Effector memory CD4-positive, alpha-beta T cell (primary cell): Measurements from ENCODE around the gene FLYWCH1.

Source experiments
- DNase-seq, 3 donors: peaks; one replicate each; pipeline ENCODE4 v3.0.0-alpha.2; 2020
- H3K27ac ChIP-seq: 2 replicates; pipeline ENCODE4 v1.7.0; 2013; ENCODE audit warnings: mild to moderate bottlenecking, low read length, moderate library complexity; ENCODE audit not compliant: insufficient read depth, poor library complexity, severe bottlenecking
- H3K27me3 ChIP-seq: replicated peaks from 2 replicates; pipeline ENCODE4 v1.7.0; 2013; ENCODE audit warnings: mild to moderate bottlenecking, low read length; ENCODE audit not compliant: insufficient read depth, control insufficient read depth, poor library complexity, severe bottlenecking
- H3K36me3 ChIP-seq: 2 replicates; pipeline ENCODE4 v1.7.0; 2013; ENCODE audit warnings: mild to moderate bottlenecking, low read length, moderate library complexity; ENCODE audit not compliant: control insufficient read depth, insufficient read depth
- H3K4me1 ChIP-seq: 2 replicates; pipeline ENCODE4 v1.7.0; 2013; ENCODE audit warnings: low read length, mild to moderate bottlenecking; ENCODE audit not compliant: control insufficient read depth, insufficient read depth, poor library complexity, severe bottlenecking
- H3K4me3 ChIP-seq: 2 replicates; pipeline ENCODE4 v1.7.0; 2013; ENCODE audit warnings: low read length, low read depth, mild to moderate bottlenecking; ENCODE audit not compliant: insufficient read depth, poor library complexity, severe bottlenecking
- H3K9me3 ChIP-seq: 2 replicates; pipeline ENCODE4 v1.7.0; 2013; ENCODE audit warnings: mild to moderate bottlenecking, low read length, moderate library complexity; ENCODE audit not compliant: control insufficient read depth
- total RNA-seq, 3 donors: gene quantifications; one replicate each; lab custom pipeline; 2026; lab: John Stamatoyannopoulos, UW

FLYWCH1 gene
- 103 to 143 (median 105) reads per million in 3 donors for total RNA-seq

- DNase-seq: peak; percentile 94 to 95 (median 95)
- Histone ChIP-seq H3K4me1 (peaks cover 13% of the 10 kb centered on the region), H3K27me3 (no peaks in the 10 kb centered on the region), H3K27ac (peak within 1 kb of the TSS; percentile 78), H3K4me3 (peak within 1 kb of the TSS; percentile 72), H3K36me3 (peaks cover 8% of the 10 kb centered on the region), H3K9me3 (no peaks in the 10 kb centered on the region)
Measured at GRCh38 chr16:2911638-2912329, at the start of gene FLYWCH1. Gene FLYWCH1, plus strand, starts transcription at chr16:2911931. Its CDS starts 17,755 bp downstream, at chr16:2929686.

- Histone ChIP-seq H3K9me3 (no peaks in the 10 kb centered on the region), H3K4me3 (no peak overlapping the region), H3K27me3 (no peaks in the 10 kb centered on the region), H3K4me1 (peaks cover 13% of the 10 kb centered on the region), H3K36me3 (no peaks in the 10 kb centered on the region), H3K27ac (no peak overlapping the region)
- no peak for DNase-seq
Measured at GRCh38 chr16:2865651-2866050, 46.1 kb upstream of the FLYWCH1 start.

GRCh38 chr16:2866431-2866830 is 45.3 kb upstream of the FLYWCH1 start:
- Histone ChIP-seq H3K27ac (no peak overlapping the region), H3K36me3 (no peaks in the 10 kb centered on the region), H3K9me3 (no peaks in the 10 kb centered on the region), H3K4me1 (peaks cover 13% of the 10 kb centered on the region), H3K27me3 (no peaks in the 10 kb centered on the region), H3K4me3 (no peak overlapping the region)
- no peak for DNase-seq

GRCh38 chr16:2867661-2867986 is 44.1 kb upstream of the FLYWCH1 start:
- peaks cover 13% of the 10 kb centered on the region for H3K4me1 ChIP-seq
- H3K4me3 ChIP-seq: peak overlapping the region; percentile 72
- H3K27ac ChIP-seq: peak overlapping the region; percentile 80
- DNase-seq: no peak
- no peaks in the 10 kb centered on the region for H3K9me3 ChIP-seq
- H3K36me3 ChIP-seq: no peaks in the 10 kb centered on the region
- H3K27me3 ChIP-seq: no peaks in the 10 kb centered on the region

- peak overlapping the region; percentile 80 for H3K27ac ChIP-seq
- no peaks in the 10 kb centered on the region for H3K9me3 ChIP-seq
- DNase-seq: peak; percentile 93 to 94 (median 94)
- no peaks in the 10 kb centered on the region for H3K27me3 ChIP-seq
- peak overlapping the region; percentile 72 for H3K4me3 ChIP-seq
- no peaks in the 10 kb centered on the region for H3K36me3 ChIP-seq
- H3K4me1 ChIP-seq: peaks cover 13% of the 10 kb centered on the region
Measured at GRCh38 chr16:2867987-2868789, 43.5 kb upstream of the FLYWCH1 start.

DNA sequence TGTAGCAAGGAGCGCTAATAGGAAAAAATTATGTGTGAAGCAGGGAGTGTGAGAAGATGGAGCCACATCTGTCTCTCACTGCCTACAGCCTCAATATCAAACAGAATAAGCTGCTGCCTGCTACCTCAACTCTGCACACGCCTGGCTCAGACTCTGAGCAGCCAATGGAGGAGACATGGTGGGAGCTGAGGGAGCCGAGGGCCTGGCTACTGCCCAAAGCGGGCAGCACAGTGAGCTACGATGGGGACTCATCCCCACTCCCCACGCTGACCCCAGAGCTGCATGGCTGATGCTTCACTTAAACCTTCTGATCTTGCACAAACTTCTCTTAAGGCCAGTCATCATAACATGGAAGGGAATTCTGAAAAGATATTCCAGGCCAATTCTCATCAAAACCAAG is 39.8 kb upstream of the FLYWCH1 start:
- no peak overlapping the region for H3K4me3 ChIP-seq
- no peak overlapping the region for H3K27ac ChIP-seq
- H3K36me3 ChIP-seq: no peaks in the 10 kb centered on the region
- H3K27me3 ChIP-seq: no peaks in the 10 kb centered on the region
- H3K4me1 ChIP-seq: peaks cover 18% of the 10 kb centered on the region
- H3K9me3 ChIP-seq: no peaks in the 10 kb centered on the region
- DNase-seq: no peak

GRCh38 chr16:2874032-2874911 is 37.5 kb upstream of the FLYWCH1 start:
- H3K4me3 ChIP-seq: no peak overlapping the region
- H3K27me3 ChIP-seq: no peaks in the 10 kb centered on the region
- no peaks in the 10 kb centered on the region for H3K9me3 ChIP-seq
- no peak overlapping the region for H3K27ac ChIP-seq
- no peaks in the 10 kb centered on the region for H3K36me3 ChIP-seq
- peaks cover 5% of the 10 kb centered on the region for H3K4me1 ChIP-seq
- no peak for DNase-seq

DNA sequence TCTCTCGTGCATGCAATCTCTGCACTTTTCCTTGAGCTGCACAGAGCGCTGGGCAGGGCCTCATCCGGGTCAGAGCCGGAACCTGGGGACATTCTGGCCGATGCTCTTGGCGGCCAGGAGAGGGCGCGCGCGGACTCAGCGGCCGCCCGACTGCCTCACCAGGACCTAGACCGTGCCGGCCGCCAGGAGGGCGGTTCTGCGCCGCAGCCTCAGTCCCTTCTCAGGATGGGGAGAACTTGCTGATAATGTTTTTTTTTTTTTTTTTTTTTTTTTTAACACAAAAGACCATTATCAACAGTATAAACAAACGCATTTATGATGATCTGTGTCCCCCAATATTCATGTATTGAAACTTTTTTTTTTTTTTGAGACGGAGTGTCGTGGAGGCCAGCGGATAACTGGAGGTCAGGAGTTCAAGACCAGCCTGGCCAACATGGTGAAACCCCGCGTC is 36.8 kb upstream of the FLYWCH1 start:
- no peak overlapping the region for H3K27ac ChIP-seq
- no peaks in the 10 kb centered on the region for H3K36me3 ChIP-seq
- peaks cover 5% of the 10 kb centered on the region for H3K4me1 ChIP-seq
- no peaks in the 10 kb centered on the region for H3K9me3 ChIP-seq
- no peak overlapping the region for H3K4me3 ChIP-seq
- peak; percentile 33 to 62 (median 55) for DNase-seq
- no peaks in the 10 kb centered on the region for H3K27me3 ChIP-seq

GRCh38 chr16:2879854-2880508 is 31.8 kb upstream of the FLYWCH1 start:
- Histone ChIP-seq H3K9me3 (no peaks in the 10 kb centered on the region), H3K36me3 (no peaks in the 10 kb centered on the region), H3K27me3 (no peaks in the 10 kb centered on the region), H3K27ac (no peak overlapping the region), H3K4me1 (peaks cover 17% of the 10 kb centered on the region), H3K4me3 (no peak overlapping the region)
- DNase-seq: no peak
